Nephron progenitor cell (in vitro differentiated cells): ENCODE results near the gene FGF2.

Source experiments
- DNase-seq: peaks from one replicate; pipeline ENCODE4 v3.0.0; 2021
- H3K27ac Mint-ChIP-seq: 2 replicates; pipeline ENCODE4 v1.8.0; 2021; ENCODE audit warnings: mild to moderate bottlenecking, moderate library complexity, mixed read lengths
- H3K27me3 Mint-ChIP-seq: 2 replicates; pipeline ENCODE4 v1.8.0; 2021; ENCODE audit warnings: mild to moderate bottlenecking, low read depth, mixed read lengths; ENCODE audit not compliant: poor library complexity
- H3K36me3 Mint-ChIP-seq: 2 replicates; pipeline ENCODE4 v1.8.0; 2021; ENCODE audit warnings: low read depth, mixed read lengths
- H3K4me1 Mint-ChIP-seq: 2 replicates; pipeline ENCODE4 v1.8.0; 2021; ENCODE audit warnings: mixed read lengths
- H3K4me3 Mint-ChIP-seq: 2 replicates; pipeline ENCODE4 v1.8.0; 2021; ENCODE audit warnings: mild to moderate bottlenecking, moderate library complexity, mixed read lengths
- H3K9me3 Mint-ChIP-seq: 2 replicates; pipeline ENCODE4 v1.8.0; 2021; ENCODE audit warnings: mild to moderate bottlenecking, moderate library complexity, mixed read lengths
- CTCF ChIP-seq: fragments of 200-600 bp; sonication (generic); IDR thresholded peaks from 2 replicates; pipeline ENCODE4 v1.5.0; 2021; ENCODE audit warnings: antibody characterized with exemption

FGF2 gene

GRCh38 chr4:122882857-122883735 is 56.5 kb downstream of the FGF2 start:
- Mint-ChIP-seq H3K27ac (peak overlapping the region; percentile 40), H3K36me3 (peaks cover 78% of the 10 kb centered on the region), H3K4me3 (no peak overlapping the region), H3K4me1 (no peaks in the 10 kb centered on the region), H3K9me3 (peaks cover 29% of the 10 kb centered on the region), H3K27me3 (no peaks in the 10 kb centered on the region)
- TF ChIP-seq CTCF = no peak
- no peak for DNase-seq

GRCh38 chr4:122884499-122884898 is 57.9 kb downstream of the FGF2 start:
- H3K36me3 Mint-ChIP-seq = peaks cover 70% of the 10 kb centered on the region
- H3K9me3 Mint-ChIP-seq = peaks cover 23% of the 10 kb centered on the region
- no peak overlapping the region for H3K27ac Mint-ChIP-seq
- no peak overlapping the region for H3K4me3 Mint-ChIP-seq
- no peak for TF ChIP-seq CTCF
- H3K4me1 Mint-ChIP-seq = no peaks in the 10 kb centered on the region
- DNase-seq = no peak
- H3K27me3 Mint-ChIP-seq = no peaks in the 10 kb centered on the region

GRCh38 chr4:122889726-122890125 is 63.1 kb downstream of the FGF2 start:
- no peaks in the 10 kb centered on the region for H3K9me3 Mint-ChIP-seq
- no peaks in the 10 kb centered on the region for H3K27me3 Mint-ChIP-seq
- H3K36me3 Mint-ChIP-seq = peaks cover 54% of the 10 kb centered on the region
- H3K4me3 Mint-ChIP-seq = no peak overlapping the region
- no peak for DNase-seq
- no peak for TF ChIP-seq CTCF
- H3K27ac Mint-ChIP-seq = no peak overlapping the region
- no peaks in the 10 kb centered on the region for H3K4me1 Mint-ChIP-seq

- no peaks in the 10 kb centered on the region for H3K27me3 Mint-ChIP-seq
- H3K27ac Mint-ChIP-seq = no peak overlapping the region
- H3K4me3 Mint-ChIP-seq = no peak overlapping the region
- H3K36me3 Mint-ChIP-seq = peaks cover 52% of the 10 kb centered on the region
- no peak for DNase-seq
- no peaks in the 10 kb centered on the region for H3K4me1 Mint-ChIP-seq
- no peak for TF ChIP-seq CTCF
- H3K9me3 Mint-ChIP-seq = no peaks in the 10 kb centered on the region
Measured at GRCh38 chr4:122890147-122890795, 63.6 kb downstream of the FGF2 start.

GRCh38 chr4:122894827-122895226 is 68.2 kb downstream of the FGF2 start:
- peak overlapping the region; percentile 57 for H3K27ac Mint-ChIP-seq
- H3K36me3 Mint-ChIP-seq = peaks cover 41% of the 10 kb centered on the region
- TF ChIP-seq CTCF = no peak
- no peak for DNase-seq
- H3K9me3 Mint-ChIP-seq = no peaks in the 10 kb centered on the region
- no peaks in the 10 kb centered on the region for H3K27me3 Mint-ChIP-seq
- no peak overlapping the region for H3K4me3 Mint-ChIP-seq
- no peaks in the 10 kb centered on the region for H3K4me1 Mint-ChIP-seq
